ENCODE measurements around the gene CLHC1. TPM values are rescaled to one million over a fixed set of nuclear protein-coding genes. Genes with fewer than 3 reads are reported as not detected.
"Not testable (repeated sequence)": the region's sequence is repeated elsewhere in the genome, so short reads cannot be mapped to it uniquely, and the experiment has no call there.

CLHC1 gene
- total RNA-seq, 1 donor from 2014 or later: 7.5 TPM

GRCh38 chr2:55133467-55134315 lies 98.4 kb downstream of the CLHC1 start:
- intact Hi-C loops (cut with micrococcal nuclease): no loop called here
- peaks cover 22% of the 10 kb centered on the region for H3K4me1 ChIP-seq
- no peaks in the 10 kb centered on the region for H3K9me3 ChIP-seq (replicated peaks)
- H3K27ac ChIP-seq (replicated peaks): peak overlapping the region; percentile 69
- no peak for TF ChIP-seq CTCF (IDR thresholded peaks at IDR 0.05; ENCODE audit: borderline replicate concordance)
- H3K27me3 ChIP-seq (ENCODE audit: low read depth): no peaks in the 10 kb centered on the region
- peak overlapping the region; percentile 54 for H3K4me3 ChIP-seq
- DNase-seq: no peak
- no peaks in the 10 kb centered on the region for H3K36me3 ChIP-seq

- Histone ChIP-seq H3K4me3 (no peak overlapping the region), H3K27me3 (ENCODE audit: low read depth) (no peaks in the 10 kb centered on the region), H3K27ac (replicated peaks) (no peak overlapping the region), H3K36me3 (no peaks in the 10 kb centered on the region), H3K9me3 (replicated peaks) (no peaks in the 10 kb centered on the region), H3K4me1 (peaks cover 17% of the 10 kb centered on the region)
- TF ChIP-seq CTCF (IDR thresholded peaks at IDR 0.05; ENCODE audit: borderline replicate concordance): no peak
- intact Hi-C loops (cut with micrococcal nuclease): no loop called here
- DNase-seq: no peak
Observed at GRCh38 chr2:55130849-55131248, 101.2 kb downstream of the CLHC1 start.

DNA sequence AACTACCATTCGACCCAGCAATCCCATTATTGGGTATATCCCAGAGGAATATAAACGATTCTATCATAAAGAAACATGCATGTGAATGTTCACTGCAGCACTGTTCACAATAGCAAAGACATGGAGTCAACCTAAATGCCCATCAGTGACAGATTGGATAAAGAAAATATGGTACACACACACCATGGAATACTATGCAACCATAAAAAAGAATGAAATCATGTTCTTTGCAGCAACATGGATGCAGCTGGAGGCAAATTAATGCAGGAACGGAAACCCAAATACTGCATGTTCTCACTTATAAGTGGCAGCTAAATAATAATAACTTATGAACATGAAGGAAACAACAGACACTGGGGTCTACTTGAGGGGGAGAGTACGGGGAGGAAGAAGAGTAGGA lies 105.5 kb downstream of the CLHC1 start:
- H3K4me3 ChIP-seq; DNase-seq; intact Hi-C loops (cut with micrococcal nuclease); H3K27ac ChIP-seq (replicated peaks); H3K36me3 ChIP-seq; H3K27me3 ChIP-seq (ENCODE audit: low read depth); H3K9me3 ChIP-seq (replicated peaks): not testable (repeated sequence)
- H3K4me1 ChIP-seq: peaks cover 11% of the 10 kb centered on the region

Other genes with a start within 250 kb of the CLHC1 start
- gene RTN4, start 181.8 kb downstream of the CLHC1 start, total RNA-seq: 105 TPM
- 459 TPM for gene RPS27A, start 395 bp upstream of the CLHC1 start, total RNA-seq
- gene MTIF2, start 36.9 kb upstream of the CLHC1 start, total RNA-seq: 53.0 TPM
- gene CCDC88A, start 187.6 kb upstream of the CLHC1 start, total RNA-seq: 21.7 TPM